ENCODE measurements around the gene PCK2. TPM values are rescaled to one million over a fixed set of nuclear protein-coding genes. Genes with fewer than 3 reads are reported as not detected.

Gene PCK2
- total and polyA plus RNA-seq, 2 of the 13 experiments (the other 11 are each of a cell fraction or from before 2014, with no cell fraction given) = 129 to 272 TPM

- peak; percentile 92 for TF ChIP-seq PRDM4 (CRISPR knock-in tag; IDR thresholded peaks at IDR 0.05; ENCODE audit: borderline replicate concordance)
- peak; percentile 100 for TF ChIP-seq RXRA (CRISPR knock-in tag; IDR thresholded peaks at IDR 0.05)
- peak; percentile 95 for TF ChIP-seq POLR2G (IDR thresholded peaks at IDR 0.05; ENCODE audit: low read depth, low read length)
- TF ChIP-seq NR2F1 (CRISPR knock-in tag; IDR thresholded peaks at IDR 0.05) = peak; percentile 74 to 90
- peak; percentile 100 for TF ChIP-seq ZNF614 (CRISPR knock-in tag; IDR thresholded peaks at IDR 0.05; ENCODE audit: borderline replicate concordance)
- TF ChIP-seq PHF8 (CRISPR knock-in tag; IDR thresholded peaks at IDR 0.05) = peak; percentile 86
- TF ChIP-seq ZNF546 (CRISPR knock-in tag; conservative IDR thresholded peaks at IDR 0.05) = peak; percentile 80; the same call in 1 of the 2 replicates
- peak; percentile 85; the same call in 1 of the 2 replicates for TF ChIP-seq KDM5A (IDR thresholded peaks at IDR 0.05; ENCODE audit: borderline replicate concordance, low read length)
- peak; percentile 96; the same call in 1 of the 2 replicates for TF ChIP-seq GPN1 (CRISPR knock-in tag; IDR thresholded peaks at IDR 0.05; ENCODE audit: borderline replicate concordance)
- peak; percentile 92 for TF ChIP-seq GFI1 (CRISPR knock-in tag; IDR thresholded peaks at IDR 0.05; ENCODE audit: borderline replicate concordance)
- peak; percentile 99 for TF ChIP-seq ZSCAN29 (CRISPR knock-in tag; conservative IDR thresholded peaks at IDR 0.05)
- TF ChIP-seq LBX2 (CRISPR knock-in tag; IDR thresholded peaks at IDR 0.05; ENCODE audit: borderline replicate concordance) = peak; percentile 92
- peak; percentile 93 for TF ChIP-seq ZNF550 (CRISPR knock-in tag; IDR thresholded peaks at IDR 0.05; ENCODE audit: borderline replicate concordance)
- TF ChIP-seq ZNF724P (CRISPR knock-in tag; IDR thresholded peaks at IDR 0.05; ENCODE audit: borderline replicate concordance) = peak; percentile 94; the same call in 1 of the 2 replicates
- no peak for TF ChIP-seq XRCC5 (optimal IDR thresholded peaks at IDR 0.05; ENCODE audit: low read length)
- peak; percentile 96 for TF ChIP-seq FOSL2 (CRISPR knock-in tag; IDR thresholded peaks at IDR 0.05)
- 0 out of 2 replicates have a peak, but pooled peaks have one; percentile 68 for TF ChIP-seq ZFP62 (CRISPR knock-in tag; IDR thresholded peaks at IDR 0.05)
- TF ChIP-seq HNRNPUL1 (IDR thresholded peaks at IDR 0.05; ENCODE audit: low read depth, low read length) = peak; percentile 59; the same call in 1 of the 2 replicates
- peak; percentile 99 for TF ChIP-seq DMAP1 (CRISPR knock-in tag; IDR thresholded peaks at IDR 0.05)
- peak; percentile 98 for TF ChIP-seq ZNF687 (CRISPR knock-in tag; IDR thresholded peaks at IDR 0.05)
- TF ChIP-seq BCL6 (CRISPR knock-in tag; IDR thresholded peaks at IDR 0.05) = peak; percentile 93
- TF ChIP-seq CC2D1A (CRISPR knock-in tag; IDR thresholded peaks at IDR 0.05) = no peak
- 0 out of 2 replicates have a peak, but pooled peaks have one; percentile 68 for TF ChIP-seq HHEX (CRISPR knock-in tag; IDR thresholded peaks at IDR 0.05)
- peak; percentile 100 for TF ChIP-seq ZNF556 (CRISPR knock-in tag; IDR thresholded peaks at IDR 0.05; ENCODE audit: borderline replicate concordance)
Measured at GRCh38 chr14:24113801-24114531, 19.9 kb downstream of the PCK2 start (continued).
